ENCODE measurements around the gene ARMC5.

GRCh38 chr16:31499928-31500327 lies 40.6 kb downstream of the ARMC5 start:
- TF ChIP-seq EZH2phosphoT487 (IDR thresholded peaks at IDR 0.05; ENCODE audit: borderline replicate concordance, low read length) (no peak), CTCF (IDR thresholded peaks at IDR 0.05; ENCODE audit: low read depth, low read length, poor library complexity, severe bottlenecking) (no peak)
